A673 (cell line): ENCODE results near the gene MID1. TPM values are rescaled to one million over a fixed set of nuclear protein-coding genes. Genes with fewer than 3 reads are reported as not detected.

Experiments
- BruUV-seq: library from RNA; stranded (reverse); fragments of 400-500 nt; replicated peaks from 2 replicates; lab custom pipeline; 2021; lab: Mats Ljungman, UMichigan
- CTCF ChIA-PET: fragments of 300-600 bp; sonication (Branson Sonifier 250); formaldehyde crosslinking; loops from one replicate; lab custom pipeline; 2022; ENCODE audit warnings: antibody characterized with exemption; lab: Charles Lee
- POLR2A ChIA-PET: fragments of 300-600 bp; sonication (Branson Sonifier 250); formaldehyde crosslinking; loops from one replicate; lab custom pipeline; 2022; ENCODE audit warnings: antibody characterized with exemption; ENCODE audit not compliant: low non-redundant PET; lab: Charles Lee
- DNase-seq: peaks from one replicate; pipeline ENCODE4 v3.0.0-alpha.2; 2015; ENCODE audit warnings: low spot score
- H3K27ac ChIP-seq: fragments of 200-600 bp; sonication (generic); 2 replicates; pipeline ENCODE4 v1.5.1; 2016; ENCODE audit warnings: mixed run types, low read depth, mild to moderate bottlenecking, mixed read lengths, antibody characterized with exemption, low read length; ENCODE audit not compliant: poor library complexity, severe bottlenecking
- H3K27me3 ChIP-seq: fragments of 200-600 bp; sonication (generic); replicated peaks from 2 replicates; pipeline ENCODE4 v1.6.1; 2017; ENCODE audit warnings: mixed run types, low read depth, mild to moderate bottlenecking, mixed read lengths, antibody characterized with exemption, low read length; ENCODE audit not compliant: insufficient read depth, poor library complexity
- H3K36me3 ChIP-seq: fragments of 200-600 bp; sonication (generic); 2 replicates; pipeline ENCODE4 v1.6.1; 2016; ENCODE audit warnings: mixed run types, mild to moderate bottlenecking, mixed read lengths, antibody characterized with exemption, low read length; ENCODE audit not compliant: insufficient read depth, poor library complexity, severe bottlenecking
- H3K4me1 ChIP-seq: fragments of 200-600 bp; sonication (generic); 2 replicates; pipeline ENCODE4 v1.6.1; 2017; ENCODE audit warnings: mixed run types, mild to moderate bottlenecking, mixed read lengths, antibody characterized with exemption, low read length; ENCODE audit not compliant: insufficient read depth, poor library complexity, severe bottlenecking
- H3K4me3 ChIP-seq: fragments of 200-600 bp; sonication (generic); 2 replicates; pipeline ENCODE4 v1.5.1; 2016; ENCODE audit warnings: low read depth, mixed run types, mild to moderate bottlenecking, mixed read lengths, low read length; ENCODE audit not compliant: poor library complexity, severe bottlenecking
- H3K9me3 ChIP-seq: fragments of 200-600 bp; sonication (generic); 2 replicates; pipeline ENCODE4 v1.6.1; 2016; ENCODE audit warnings: mixed run types, low read depth, mild to moderate bottlenecking, mixed read lengths, antibody characterized with exemption, low read length; ENCODE audit not compliant: poor library complexity, severe bottlenecking
- EZH2 ChIP-seq: fragments of 200-600 bp; sonication (generic); IDR thresholded peaks from 2 replicates; pipeline ENCODE4 v1.6.1; 2017; ENCODE audit warnings: borderline replicate concordance, low read depth, mild to moderate bottlenecking, mixed read lengths, antibody characterized with exemption, low read length; ENCODE audit not compliant: poor library complexity, severe bottlenecking
- intact Hi-C: fragments of 100-400 bp; cut with micrococcal nuclease; formaldehyde crosslinking; loops from one replicate; pipeline ENCODE4 v1.10.0; 2022; ENCODE audit not compliant: unreplicated experiment
- total RNA-seq: library from RNA; stranded (reverse); gene quantifications from 2 replicates; pipeline ENCODE4 v1.2.3, GENCODE V29; 2021
- TF ChIP-seq, protein P1 (sequence below): fragments of 300-800, 200-600 bp; sonication (generic); conservative IDR thresholded peaks from 2 replicates; pipeline ENCODE4 v1.5.1; 2017; ENCODE audit warnings: low read depth, mild to moderate bottlenecking, antibody characterized with exemption, low read length, moderate library complexity, mixed read lengths

Gene MID1
- total RNA-seq, 1 experiment from 2014 or later, result 7.0 TPM

DNA sequence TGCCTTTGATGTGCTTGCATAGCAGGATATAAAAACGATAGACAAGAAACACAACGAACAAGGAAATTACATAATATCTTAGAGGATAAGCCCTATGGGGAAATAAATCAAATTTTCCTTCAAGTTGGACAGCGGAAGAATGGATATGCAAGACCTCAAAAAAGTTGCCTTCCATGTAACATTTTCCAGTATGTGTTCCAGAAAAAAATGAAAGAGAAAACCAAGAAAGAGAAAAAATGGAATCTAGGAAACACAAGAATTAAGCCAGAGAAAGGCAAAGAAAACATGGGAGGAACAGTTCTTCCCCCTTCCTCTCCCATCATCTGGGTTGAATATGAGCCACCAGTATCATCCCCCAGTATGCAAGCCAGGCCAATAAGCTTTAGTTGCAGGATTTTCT is 34.6 kb upstream of the MID1 start:
- intact Hi-C loops, result no loop called here
- no TSS peak for BruUV-seq
- CTCF ChIA-PET, result no interaction called here
- no peak for DNase-seq
- no peaks in the 10 kb centered on the region for H3K36me3 ChIP-seq
- no peaks in the 10 kb centered on the region for H3K9me3 ChIP-seq
- H3K4me1 ChIP-seq, result no peaks in the 10 kb centered on the region
- no peak overlapping the region for H3K4me3 ChIP-seq
- H3K27me3 ChIP-seq, result no peaks in the 10 kb centered on the region
- H3K27ac ChIP-seq, result no peak overlapping the region
- POLR2A ChIA-PET, result no interaction called here
- no peak for TF ChIP-seq EZH2
- TF ChIP-seq, protein P1, sequence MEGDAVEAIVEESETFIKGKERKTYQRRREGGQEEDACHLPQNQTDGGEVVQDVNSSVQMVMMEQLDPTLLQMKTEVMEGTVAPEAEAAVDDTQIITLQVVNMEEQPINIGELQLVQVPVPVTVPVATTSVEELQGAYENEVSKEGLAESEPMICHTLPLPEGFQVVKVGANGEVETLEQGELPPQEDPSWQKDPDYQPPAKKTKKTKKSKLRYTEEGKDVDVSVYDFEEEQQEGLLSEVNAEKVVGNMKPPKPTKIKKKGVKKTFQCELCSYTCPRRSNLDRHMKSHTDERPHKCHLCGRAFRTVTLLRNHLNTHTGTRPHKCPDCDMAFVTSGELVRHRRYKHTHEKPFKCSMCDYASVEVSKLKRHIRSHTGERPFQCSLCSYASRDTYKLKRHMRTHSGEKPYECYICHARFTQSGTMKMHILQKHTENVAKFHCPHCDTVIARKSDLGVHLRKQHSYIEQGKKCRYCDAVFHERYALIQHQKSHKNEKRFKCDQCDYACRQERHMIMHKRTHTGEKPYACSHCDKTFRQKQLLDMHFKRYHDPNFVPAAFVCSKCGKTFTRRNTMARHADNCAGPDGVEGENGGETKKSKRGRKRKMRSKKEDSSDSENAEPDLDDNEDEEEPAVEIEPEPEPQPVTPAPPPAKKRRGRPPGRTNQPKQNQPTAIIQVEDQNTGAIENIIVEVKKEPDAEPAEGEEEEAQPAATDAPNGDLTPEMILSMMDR, result no peak

DNA sequence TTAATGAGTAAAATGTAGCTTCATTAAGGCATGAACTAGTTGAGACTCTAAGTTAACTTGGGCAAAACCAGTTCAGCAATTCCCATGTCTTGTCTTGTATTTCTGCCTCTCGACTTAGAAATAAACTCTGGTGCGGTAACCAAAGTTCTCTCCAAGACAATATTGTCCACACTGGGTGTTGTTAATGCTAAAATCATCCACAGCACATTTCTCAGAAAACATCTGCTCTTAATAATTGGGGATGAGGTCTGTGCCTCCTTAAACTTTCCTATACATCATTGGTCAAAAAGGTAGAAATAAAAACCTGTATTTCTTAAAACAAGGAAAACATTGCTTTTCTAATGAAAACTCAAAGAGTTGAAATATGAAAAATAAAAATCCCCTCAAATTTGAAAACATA is 32.9 kb upstream of the MID1 start:
- CTCF ChIA-PET, result no interaction called here
- Histone ChIP-seq H3K9me3 (no peaks in the 10 kb centered on the region), H3K4me1 (no peaks in the 10 kb centered on the region), H3K27me3 (no peaks in the 10 kb centered on the region), H3K36me3 (no peaks in the 10 kb centered on the region), H3K27ac (no peak overlapping the region), H3K4me3 (no peak overlapping the region)
- no TSS peak for BruUV-seq
- no peak for DNase-seq
- TF ChIP-seq, protein P1, result no peak
- TF ChIP-seq EZH2, result no peak
- POLR2A ChIA-PET, result no interaction called here
- intact Hi-C loops, result no loop called here

DNA sequence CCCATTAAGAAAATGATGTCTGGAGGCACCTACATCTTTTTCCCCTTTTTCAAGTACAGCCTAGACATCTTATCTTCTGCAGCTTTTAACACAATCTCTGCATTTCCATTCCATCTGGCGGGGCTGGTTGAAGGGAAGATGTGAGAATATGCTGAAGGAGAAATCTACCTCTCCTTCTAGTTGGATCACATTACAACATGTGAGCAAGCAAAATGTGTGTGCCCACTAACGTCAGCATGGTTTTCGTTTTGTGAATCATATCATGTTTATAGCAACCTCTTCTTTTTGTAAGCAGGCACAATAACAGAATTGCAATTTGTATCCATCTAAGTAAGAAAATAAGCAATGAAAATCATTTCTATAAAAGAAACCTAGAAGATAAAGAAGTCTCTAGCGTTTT is 28.9 kb upstream of the MID1 start:
- POLR2A ChIA-PET, result no interaction called here
- Histone ChIP-seq H3K36me3 (no peaks in the 10 kb centered on the region), H3K9me3 (no peaks in the 10 kb centered on the region), H3K27me3 (no peaks in the 10 kb centered on the region), H3K4me1 (no peaks in the 10 kb centered on the region), H3K4me3 (no peak overlapping the region), H3K27ac (no peak overlapping the region)
- TF ChIP-seq EZH2, result no peak
- TF ChIP-seq, protein P1, result no peak
- CTCF ChIA-PET, result no interaction called here
- BruUV-seq, result no TSS peak
- no peak for DNase-seq
- intact Hi-C loops, result no loop called here
